ENCODE results near the gene ZNF180. TPM values are rescaled to one million over a fixed set of nuclear protein-coding genes. Genes with fewer than 3 reads are reported as not detected.

The ZNF180 gene
- total and polyA plus RNA-seq, 3 donors from 2014 or later, result 4.7 to 8.9 (median 6.9) TPM

GRCh38 chr19:44455100-44455499 is 45.2 kb downstream of the ZNF180 start:
- Histone ChIP-seq H3K27me3 (no peaks in the 10 kb centered on the region), H3K9me3 (no peaks in the 10 kb centered on the region), H3K27ac (no peak overlapping the region), H3K4me3 (no peak overlapping the region), H3K4me1 (no peaks in the 10 kb centered on the region), H3K36me3 (ENCODE audit: low read depth, missing control alignments) (no peaks in the 10 kb centered on the region)
- TF ChIP-seq, protein P1, sequence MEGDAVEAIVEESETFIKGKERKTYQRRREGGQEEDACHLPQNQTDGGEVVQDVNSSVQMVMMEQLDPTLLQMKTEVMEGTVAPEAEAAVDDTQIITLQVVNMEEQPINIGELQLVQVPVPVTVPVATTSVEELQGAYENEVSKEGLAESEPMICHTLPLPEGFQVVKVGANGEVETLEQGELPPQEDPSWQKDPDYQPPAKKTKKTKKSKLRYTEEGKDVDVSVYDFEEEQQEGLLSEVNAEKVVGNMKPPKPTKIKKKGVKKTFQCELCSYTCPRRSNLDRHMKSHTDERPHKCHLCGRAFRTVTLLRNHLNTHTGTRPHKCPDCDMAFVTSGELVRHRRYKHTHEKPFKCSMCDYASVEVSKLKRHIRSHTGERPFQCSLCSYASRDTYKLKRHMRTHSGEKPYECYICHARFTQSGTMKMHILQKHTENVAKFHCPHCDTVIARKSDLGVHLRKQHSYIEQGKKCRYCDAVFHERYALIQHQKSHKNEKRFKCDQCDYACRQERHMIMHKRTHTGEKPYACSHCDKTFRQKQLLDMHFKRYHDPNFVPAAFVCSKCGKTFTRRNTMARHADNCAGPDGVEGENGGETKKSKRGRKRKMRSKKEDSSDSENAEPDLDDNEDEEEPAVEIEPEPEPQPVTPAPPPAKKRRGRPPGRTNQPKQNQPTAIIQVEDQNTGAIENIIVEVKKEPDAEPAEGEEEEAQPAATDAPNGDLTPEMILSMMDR (IDR thresholded peaks at IDR 0.05), result no peak
- TF ChIP-seq POLR2A (IDR thresholded peaks at IDR 0.05), result no peak
- no peak for DNase-seq
- intact Hi-C loops (cut with DNase I; ENCODE audit: low total_unique reads), result no loop called here
- WGBS, 2 donors, result 64 to 75% methylated on average over 4 of the region's 4 CpGs

GRCh38 chr19:44452367-44452766 is 48.0 kb downstream of the ZNF180 start:
- Histone ChIP-seq H3K27ac (no peak overlapping the region), H3K27me3 (no peaks in the 10 kb centered on the region), H3K36me3 (ENCODE audit: low read depth, missing control alignments) (no peaks in the 10 kb centered on the region), H3K4me3 (no peak overlapping the region), H3K9me3 (no peaks in the 10 kb centered on the region), H3K4me1 (no peaks in the 10 kb centered on the region)
- no peak for DNase-seq
- WGBS, 2 donors, result 77 to 81% methylated on average over 4 of the region's 4 CpGs
- TF ChIP-seq, protein P1 (IDR thresholded peaks at IDR 0.05), result no peak
- no peak for TF ChIP-seq POLR2A (IDR thresholded peaks at IDR 0.05)
- intact Hi-C loops (cut with DNase I; ENCODE audit: low total_unique reads), result no loop called here

DNA sequence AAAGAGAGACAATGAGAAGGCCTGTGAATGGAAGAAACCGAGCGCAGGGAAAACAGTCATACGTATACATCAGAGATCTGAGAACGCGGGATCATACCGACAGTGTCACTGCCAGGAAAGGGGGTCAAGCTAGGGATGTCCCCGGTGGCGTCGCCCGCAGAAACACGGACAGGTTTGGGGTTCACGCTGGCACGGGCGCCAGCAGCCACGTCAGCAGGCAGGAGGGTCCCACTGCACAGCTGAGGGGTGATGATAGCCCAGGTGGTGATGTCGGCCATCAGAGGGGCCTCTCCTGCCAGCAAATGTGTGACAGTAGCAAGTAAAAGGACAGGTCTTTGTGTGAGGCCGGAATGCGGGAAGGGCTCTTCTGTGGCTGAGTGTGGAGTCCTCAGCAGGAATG is 48.6 kb downstream of the ZNF180 start:
- intact Hi-C loops (cut with DNase I; ENCODE audit: low total_unique reads), result no loop called here
- Histone ChIP-seq H3K4me1 (no peaks in the 10 kb centered on the region), H3K27me3 (no peaks in the 10 kb centered on the region), H3K9me3 (no peaks in the 10 kb centered on the region), H3K4me3 (no peak overlapping the region), H3K27ac (no peak overlapping the region), H3K36me3 (ENCODE audit: low read depth, missing control alignments) (no peaks in the 10 kb centered on the region)
- WGBS, 2 donors, result 73 to 81% methylated on average over 18 of the region's 18 CpGs
- DNase-seq, result no peak
- TF ChIP-seq POLR2A (IDR thresholded peaks at IDR 0.05), result no peak
- TF ChIP-seq, protein P1 (IDR thresholded peaks at IDR 0.05), result no peak

- Histone ChIP-seq H3K9me3 (no peaks in the 10 kb centered on the region), H3K27me3 (no peaks in the 10 kb centered on the region), H3K4me3 (peak within 1 kb of the TSS; percentile 46 to 78), H3K36me3 (ENCODE audit: low read depth, missing control alignments) (no peaks in the 10 kb centered on the region), H3K27ac (no peak within 1 kb of the TSS), H3K4me1 (no peaks in the 10 kb centered on the region)
- TF ChIP-seq, protein P1 (IDR thresholded peaks at IDR 0.05), result no peak
- no peak for TF ChIP-seq POLR2A (IDR thresholded peaks at IDR 0.05)
- intact Hi-C loops (cut with DNase I; ENCODE audit: low total_unique reads), result no loop called here
- WGBS, 2 donors, result 3% methylated on average over 37 to 45 of the region's 45 CpGs
- peak; percentile 98 for DNase-seq
Observed at GRCh38 chr19:44447916-44448674, 52.2 kb downstream of the ZNF180 start, which contains the start of gene ZNF229. Gene ZNF229, minus strand, starts transcription at chr19:44448472. Its CDS starts 5,625 bp downstream, at chr19:44442847.

GRCh38 chr19:44438441-44438840 is 61.9 kb downstream of the ZNF180 start:
- no peaks in the 10 kb centered on the region for H3K27me3 ChIP-seq
- H3K9me3 ChIP-seq, result no peaks in the 10 kb centered on the region
- TF ChIP-seq, protein P1 (IDR thresholded peaks at IDR 0.05), result no peak
- TF ChIP-seq POLR2A (IDR thresholded peaks at IDR 0.05), result no peak
- DNase-seq, result no peak
- intact Hi-C loops (cut with DNase I; ENCODE audit: low total_unique reads), result no loop called here
- no peaks in the 10 kb centered on the region for H3K4me1 ChIP-seq
- H3K27ac ChIP-seq, result no peak overlapping the region
- no peaks in the 10 kb centered on the region for H3K36me3 ChIP-seq (ENCODE audit: low read depth, missing control alignments)
- H3K4me3 ChIP-seq, result no peak overlapping the region
- WGBS, 2 donors, result 95 to 96% methylated on average over 3 of the region's 3 CpGs
